ENCODE results near the gene PABPN1.
A peak's percentile ranks its signal among the peaks of the same experiment; 100 is the strongest.
"Not testable (repeated sequence)": the region's sequence is repeated elsewhere in the genome, so short reads cannot be mapped to it uniquely, and the experiment has no call there.

Gene PABPN1

GRCh38 chr14:23320584-23321571 lies at the start of gene PABPN1:
TSS of gene PABPN1 (plus strand) at chr14:23321457. CDS start at chr14:23321470, 13 bp downstream.
- DNase-seq = peak; percentile 95 to 96

- DNase-seq = no peak
Observed at GRCh38 chr14:23275412-23275811, 45.8 kb upstream of the PABPN1 start.

- DNase-seq = no peak
Observed at GRCh38 chr14:23277189-23277588, 44.1 kb upstream of the PABPN1 start.

- not testable (repeated sequence) for DNase-seq
Observed at GRCh38 chr14:23277928-23278327, 43.3 kb upstream of the PABPN1 start.

GRCh38 chr14:23281247-23281646 lies 40.0 kb upstream of the PABPN1 start:
- no peak for DNase-seq

- DNase-seq = no peak
Observed at GRCh38 chr14:23284654-23285529, 36.4 kb upstream of the PABPN1 start.

GRCh38 chr14:23285530-23286019 lies 35.7 kb upstream of the PABPN1 start:
- peak in 1 of 2 experiments; percentile 9 for DNase-seq

GRCh38 chr14:23286020-23286901 lies 35.0 kb upstream of the PABPN1 start, which contains the start of gene HOMEZ:
TSS of gene HOMEZ (minus strand) at chr14:23286132. CDS start at chr14:23285952, 180 bp downstream.
- DNase-seq = peak; percentile 97 to 98

- DNase-seq = no peak
Observed at GRCh38 chr14:23286902-23287479, 34.3 kb upstream of the PABPN1 start.

GRCh38 chr14:23294734-23295561 lies 26.3 kb upstream of the PABPN1 start:
- peak; percentile 40 to 45 for DNase-seq

GRCh38 chr14:23296012-23296777 lies 25.1 kb upstream of the PABPN1 start:
- no peak for DNase-seq

- no peak for DNase-seq
Observed at GRCh38 chr14:23297096-23297495, 24.2 kb upstream of the PABPN1 start.

GRCh38 chr14:23297611-23298277 lies 23.5 kb upstream of the PABPN1 start:
- DNase-seq = no peak

GRCh38 chr14:23299211-23299957 lies 21.9 kb upstream of the PABPN1 start:
- no peak for DNase-seq

GRCh38 chr14:23299986-23300686 lies 21.1 kb upstream of the PABPN1 start:
- no peak for DNase-seq

- no peak for DNase-seq
Observed at GRCh38 chr14:23300687-23301223, 20.5 kb upstream of the PABPN1 start.

GRCh38 chr14:23301288-23301968 lies 19.8 kb upstream of the PABPN1 start:
- peak; percentile 92 to 94 for DNase-seq
